DMS53 (cell line): ENCODE results near the gene LAPTM5.

Experiments used
- DNase-seq: peaks from one replicate; lab custom pipeline; 2025; lab: John Stamatoyannopoulos, UW

LAPTM5 gene

DNA sequence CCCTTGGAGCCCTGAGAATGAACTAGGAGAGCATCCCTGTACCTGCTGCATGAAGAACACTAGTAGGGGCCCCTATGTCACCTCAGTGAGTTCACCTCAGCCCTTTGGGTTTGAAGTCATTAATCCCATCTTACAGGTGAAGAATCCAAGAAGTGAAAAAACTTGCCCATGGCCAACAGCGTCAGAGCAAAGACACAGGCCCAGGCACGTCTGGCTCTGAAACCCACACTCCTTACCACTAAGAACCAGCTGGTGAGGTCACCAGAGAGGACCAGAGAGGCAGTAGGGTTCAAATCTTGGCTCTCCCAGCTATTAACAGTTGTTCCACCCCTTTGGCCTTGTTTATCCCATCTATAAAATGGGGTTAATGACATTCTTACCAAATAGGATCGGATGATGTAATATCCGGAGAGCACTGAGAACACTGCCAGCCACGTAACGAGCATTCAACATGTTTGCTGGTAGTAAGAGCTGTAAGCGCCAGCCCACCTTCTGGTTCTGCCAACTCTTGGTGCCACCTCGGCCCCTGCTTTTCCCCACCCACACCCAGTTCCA lies 43.0 kb downstream of the LAPTM5 start:
- DNase-seq: no peak

DNA sequence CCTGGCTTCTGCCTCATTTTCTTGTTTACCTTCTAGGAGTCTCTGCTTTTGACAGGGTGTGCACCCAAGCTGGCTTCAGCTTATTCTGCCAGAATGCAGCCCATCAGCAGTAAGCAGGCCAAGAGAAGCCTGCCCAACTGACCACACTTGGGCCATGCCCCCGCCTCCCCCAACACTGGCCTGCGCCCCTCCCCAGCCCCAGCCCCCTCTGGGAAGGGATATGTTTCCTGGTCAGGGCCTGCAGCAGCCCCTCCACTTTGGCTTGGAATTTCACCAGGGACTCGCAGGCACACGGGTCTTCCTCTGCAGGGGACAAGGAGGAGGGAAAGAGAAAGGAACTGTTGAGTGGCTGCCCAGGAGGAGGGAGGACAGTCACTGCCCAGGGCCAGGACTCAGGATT lies 43.5 kb downstream of the LAPTM5 start:
- no peak for DNase-seq

DNA sequence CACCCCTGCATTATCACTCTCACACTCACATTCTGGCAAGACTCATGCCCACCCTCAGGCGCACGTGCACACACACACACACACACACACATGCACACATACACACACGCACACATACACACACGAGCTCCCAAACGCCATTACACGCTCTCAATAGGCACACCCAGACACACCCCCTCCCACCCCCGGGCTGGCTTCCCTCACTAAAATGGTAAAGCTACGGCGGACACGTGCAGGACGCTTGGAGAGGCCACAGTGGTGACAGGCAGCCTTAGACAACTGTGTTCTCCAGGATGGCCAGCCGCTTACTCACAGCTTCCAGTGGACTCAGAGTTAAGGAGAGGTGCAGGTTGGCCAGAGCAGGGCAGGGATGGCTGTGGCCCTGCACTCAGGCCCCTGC lies 44.3 kb downstream of the LAPTM5 start:
- no peak for DNase-seq

DNA sequence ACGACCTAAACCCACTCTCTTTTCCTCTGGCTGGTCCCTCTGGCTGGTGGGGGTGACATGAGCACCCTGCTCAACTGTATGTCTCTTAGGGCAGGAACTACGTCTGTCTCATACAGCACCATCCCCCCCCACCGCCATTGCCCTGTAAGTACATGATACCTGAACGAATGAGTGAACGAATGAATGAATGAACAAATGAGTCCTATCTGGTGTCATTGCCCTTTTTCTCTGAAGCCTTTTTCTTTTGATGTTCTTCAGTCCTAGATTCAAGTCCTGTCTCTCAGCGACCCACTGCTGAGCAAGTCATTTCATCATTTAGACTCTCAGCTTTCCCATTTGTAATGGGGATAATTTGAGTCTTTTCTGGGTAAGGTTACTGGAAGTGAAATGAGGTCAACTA lies 45.0 kb downstream of the LAPTM5 start:
- no peak for DNase-seq

DNA sequence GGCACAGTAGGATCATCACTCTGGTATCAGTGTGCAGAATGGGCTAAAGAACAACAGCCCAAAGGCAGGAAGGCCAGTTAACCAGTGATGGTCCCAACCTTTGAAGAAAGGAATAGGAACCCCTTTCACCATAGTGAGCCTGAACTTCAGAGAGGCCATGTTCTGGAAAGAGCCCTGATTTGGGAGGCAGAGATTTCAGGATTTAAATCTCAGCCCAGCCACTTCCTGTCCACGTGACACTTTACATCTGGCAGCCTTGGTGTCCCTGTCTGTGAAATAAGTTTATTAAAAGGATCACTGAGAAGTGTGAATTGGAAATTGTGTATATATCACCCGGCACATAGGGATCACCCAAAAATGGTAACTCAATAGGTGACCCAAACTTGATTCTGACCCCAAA lies 47.2 kb downstream of the LAPTM5 start:
- DNase-seq: no peak

DNA sequence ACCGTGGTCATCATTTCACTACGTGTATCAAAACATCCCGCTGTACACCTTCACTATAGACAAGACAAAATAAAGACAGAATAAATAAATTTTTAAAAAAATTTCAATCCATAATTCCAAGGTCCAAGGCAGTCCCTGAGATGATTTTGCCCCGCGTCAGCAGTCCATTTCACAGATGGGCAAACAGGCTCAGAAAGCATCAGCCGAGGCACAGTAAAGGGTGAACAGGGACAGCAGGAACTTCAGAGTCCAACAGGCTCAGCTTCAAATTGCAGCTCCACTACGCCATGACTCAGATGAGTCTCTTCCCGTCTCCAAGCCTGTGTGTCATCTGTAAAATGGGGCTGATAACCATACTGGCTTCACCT lies 49.2 kb downstream of the LAPTM5 start:
- DNase-seq: no peak

DNA sequence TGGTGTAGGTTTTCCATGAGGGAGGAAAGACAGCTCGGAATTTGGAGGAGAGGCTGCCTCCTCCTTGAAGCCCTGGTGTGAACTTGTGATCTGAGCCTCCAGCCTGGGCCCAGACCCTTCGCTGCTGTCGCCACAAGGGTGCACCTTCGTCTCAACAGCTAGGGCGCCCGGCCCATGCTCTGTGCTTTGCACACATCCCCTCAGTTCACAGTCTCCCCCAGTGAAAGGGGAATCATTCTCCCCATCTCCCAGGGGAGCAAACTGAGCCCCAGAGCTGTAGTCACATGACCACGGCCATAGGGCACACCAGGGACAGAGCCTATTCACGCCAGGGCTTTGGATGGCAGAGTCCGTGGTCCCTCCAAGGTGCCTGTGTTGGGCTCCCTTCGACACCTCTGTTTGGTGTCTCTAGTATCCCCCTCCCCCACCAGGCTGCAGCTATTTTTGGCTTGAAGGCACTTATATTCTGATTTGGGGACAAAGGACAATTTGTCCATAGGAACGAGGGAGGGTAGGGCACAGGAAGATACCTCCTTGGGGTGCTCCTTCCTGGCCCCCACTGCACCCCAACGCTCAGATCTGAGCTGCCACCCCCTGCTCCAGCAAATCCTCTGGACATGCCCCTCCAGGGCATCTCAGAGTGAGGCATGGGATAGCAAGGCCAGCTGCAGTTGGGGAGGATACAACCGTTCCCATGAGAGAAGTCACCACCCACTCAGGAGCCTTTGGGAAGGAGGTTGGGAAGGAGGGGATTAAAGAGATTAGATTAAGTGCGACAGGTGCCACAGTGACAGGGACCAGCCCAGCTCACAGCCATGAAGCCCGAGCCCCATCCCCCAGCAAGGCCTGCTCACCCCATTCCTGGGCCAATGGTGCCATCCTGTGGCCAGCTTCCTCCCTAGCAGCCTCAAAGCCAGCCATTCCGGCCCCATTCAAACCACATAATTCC lies 49.9 kb downstream of the LAPTM5 start:
- DNase-seq: peak; percentile 91

DNA sequence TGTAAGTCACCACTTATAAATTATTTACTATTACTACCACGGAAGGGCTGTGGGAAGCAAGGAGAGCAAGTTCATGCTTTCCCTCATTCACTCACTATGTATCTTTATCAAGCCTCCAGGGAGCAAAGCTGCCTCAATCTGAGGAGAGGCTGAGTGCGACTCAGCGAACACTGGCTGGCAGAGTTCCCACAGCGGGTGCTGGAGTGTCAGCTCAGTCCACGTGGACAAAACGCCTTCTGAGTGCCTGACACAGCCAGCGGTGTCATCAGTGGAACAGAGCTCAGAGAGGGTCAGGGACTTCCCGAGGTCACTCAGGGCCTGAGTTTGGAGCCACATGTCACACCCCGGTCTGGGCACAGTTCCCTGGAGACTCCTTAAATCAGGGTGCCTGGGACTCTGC lies 51.0 kb downstream of the LAPTM5 start:
- peak; percentile 47 for DNase-seq

DNA sequence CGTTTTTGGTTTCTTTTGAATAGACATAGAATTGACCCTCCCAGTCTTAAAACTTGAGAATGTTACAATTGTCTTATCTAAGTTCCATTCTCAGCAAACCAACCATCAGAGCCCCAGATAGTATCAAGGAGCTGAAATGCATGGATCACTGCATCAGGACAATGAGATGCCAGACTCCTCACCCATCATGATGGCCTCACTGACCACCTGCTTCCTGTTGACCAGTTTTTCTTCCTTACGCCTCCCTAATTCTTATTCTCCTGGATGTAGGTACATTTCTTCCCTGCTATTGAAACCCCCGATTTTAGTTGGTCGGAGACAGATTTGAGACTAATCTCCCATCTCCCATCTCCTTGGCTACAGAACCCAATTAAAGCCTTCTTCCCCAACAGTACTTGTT lies 51.9 kb downstream of the LAPTM5 start:
- peak; percentile 39 for DNase-seq

DNA sequence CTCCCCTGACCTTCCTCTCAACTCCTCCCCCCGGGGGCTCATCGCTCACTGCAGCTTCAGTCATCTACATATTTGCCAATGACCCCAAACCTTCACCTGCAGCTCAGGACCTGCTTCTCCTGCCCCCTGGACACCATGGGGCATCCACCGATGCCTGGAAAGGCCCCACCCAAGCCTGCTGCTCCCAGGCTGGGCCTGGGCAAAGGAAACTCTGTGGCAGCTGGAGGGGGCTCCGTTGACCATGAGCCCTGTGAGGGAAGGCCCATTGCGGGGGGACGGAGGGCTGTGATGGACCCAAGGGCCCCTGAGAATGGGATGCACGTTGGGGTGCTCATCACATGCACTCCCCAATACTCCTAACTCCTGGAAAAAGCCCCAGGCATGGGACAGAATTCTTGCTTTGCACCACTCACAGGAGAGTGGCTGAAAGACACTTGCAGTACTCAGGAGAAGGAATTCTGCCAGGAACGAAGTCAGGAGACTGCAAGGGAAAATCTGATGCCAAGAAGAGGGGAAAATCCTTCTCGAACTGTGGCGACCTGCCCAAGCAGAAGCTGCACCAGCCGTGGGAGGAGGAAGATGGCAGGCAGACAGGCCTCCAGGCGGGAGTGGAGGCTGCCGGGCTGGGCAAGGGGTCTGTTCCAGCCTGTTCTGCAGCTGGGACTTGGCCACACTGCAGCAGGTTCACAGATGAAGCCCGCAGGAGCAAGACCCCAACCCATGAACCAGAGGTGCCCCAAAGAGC lies 52.6 kb downstream of the LAPTM5 start:
- DNase-seq: no peak

DNA sequence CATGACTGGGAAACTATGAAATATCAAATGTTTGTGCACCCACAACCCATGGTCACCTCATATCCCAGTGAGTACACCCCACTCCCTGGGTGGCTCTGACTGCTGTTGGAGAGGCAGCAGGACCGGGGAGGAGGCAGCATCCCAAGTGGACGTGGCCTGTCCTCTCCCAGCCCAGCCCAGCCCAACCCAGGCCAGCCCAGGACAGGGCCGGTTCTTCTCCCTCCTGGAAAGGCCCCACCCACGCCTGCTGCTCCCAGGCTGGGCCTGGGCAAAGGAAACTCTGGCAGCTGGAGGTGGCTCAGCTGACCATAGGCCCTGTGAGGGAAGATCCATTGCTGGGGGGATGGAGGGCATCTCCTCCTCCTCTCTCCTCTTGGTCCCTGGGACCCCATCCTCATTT lies 53.3 kb downstream of the LAPTM5 start:
- DNase-seq: no peak

DNA sequence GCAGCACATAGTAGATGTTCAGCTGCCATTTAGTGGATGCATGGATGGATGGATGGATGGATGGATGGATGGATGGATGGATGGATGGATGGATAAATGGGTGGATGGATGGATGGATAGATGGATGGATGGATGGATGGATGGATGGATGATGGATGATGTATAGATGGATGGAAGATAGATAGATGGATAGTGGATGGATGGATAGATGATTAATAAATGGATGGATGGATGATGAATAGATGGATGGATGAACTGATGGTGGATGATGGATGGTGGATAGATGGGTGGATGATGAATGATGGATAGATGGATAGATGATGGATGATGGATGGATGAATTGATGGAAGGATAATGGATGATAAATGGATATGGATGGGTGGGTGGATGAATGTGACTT lies 54.8 kb downstream of the LAPTM5 start:
- DNase-seq: no peak

DNA sequence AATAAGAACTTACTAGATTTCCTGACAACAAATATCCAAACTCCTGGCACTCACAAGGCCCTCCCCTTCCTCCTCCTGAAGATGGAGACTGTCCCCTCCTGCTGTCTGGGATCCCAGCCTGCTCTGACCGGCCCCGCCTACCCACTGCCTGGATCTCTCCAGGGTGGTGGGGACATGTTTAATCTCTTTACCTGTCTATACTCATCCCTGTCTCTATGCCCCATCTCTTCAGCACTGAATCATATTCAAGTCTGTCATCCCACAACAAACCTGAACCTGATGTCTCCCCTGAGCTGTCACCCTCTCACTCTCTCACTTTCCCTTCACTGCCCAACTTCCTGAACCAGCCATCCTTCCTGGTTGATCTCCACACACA lies 56.3 kb downstream of the LAPTM5 start:
- no peak for DNase-seq

DNA sequence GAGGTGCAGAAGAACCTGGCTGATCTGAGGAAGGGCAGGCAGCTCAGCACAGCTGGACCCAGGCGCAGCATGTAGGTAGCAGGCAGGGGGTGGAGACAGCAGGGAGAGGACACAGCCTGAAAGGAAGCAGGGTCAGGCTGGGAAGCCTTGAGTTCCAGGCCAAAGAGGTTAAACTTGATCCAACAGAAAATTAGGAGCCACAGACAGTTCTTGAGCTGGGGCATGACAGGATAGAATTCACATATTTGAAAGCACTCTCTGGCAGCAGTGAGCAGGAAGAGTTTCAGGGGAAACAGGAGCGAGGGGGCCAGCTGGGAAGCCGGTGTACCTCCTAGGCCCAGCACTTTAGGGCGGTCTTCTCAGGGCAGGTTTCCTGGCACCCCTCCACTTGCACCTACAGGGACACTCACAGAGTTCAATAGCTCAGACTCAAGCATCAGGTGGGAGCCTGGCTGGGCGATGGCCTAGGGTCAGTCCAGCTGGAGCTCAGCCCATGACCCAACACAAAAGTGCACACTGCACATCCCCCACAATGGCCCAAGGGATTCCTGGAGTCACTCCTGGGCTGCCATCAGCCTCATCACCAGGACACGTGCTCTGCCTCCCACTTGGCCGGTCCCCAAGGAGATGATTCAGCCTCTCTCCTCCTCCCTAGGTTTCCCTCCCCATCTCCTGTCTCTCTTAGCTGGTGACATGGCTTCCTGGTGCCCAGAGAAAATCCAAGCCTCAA lies 56.9 kb downstream of the LAPTM5 start:
- no peak for DNase-seq

DNA sequence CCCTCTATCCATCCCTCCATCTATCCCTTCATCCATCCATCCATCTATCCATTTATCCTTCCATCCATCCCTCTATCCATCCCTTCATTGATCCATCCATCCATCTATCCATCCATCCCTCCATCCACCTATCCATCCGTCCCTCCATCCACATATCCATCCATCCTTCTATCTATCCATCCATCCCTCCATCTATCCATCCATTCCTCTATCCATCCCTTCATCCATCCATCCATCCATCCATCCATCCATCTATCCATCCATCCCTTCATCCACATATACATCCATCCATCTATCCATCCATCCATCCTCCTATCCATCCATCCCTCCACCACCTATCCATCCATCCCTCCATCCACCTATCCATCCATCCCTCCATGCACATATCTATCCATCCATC lies 57.8 kb downstream of the LAPTM5 start:
- DNase-seq: no peak

DNA sequence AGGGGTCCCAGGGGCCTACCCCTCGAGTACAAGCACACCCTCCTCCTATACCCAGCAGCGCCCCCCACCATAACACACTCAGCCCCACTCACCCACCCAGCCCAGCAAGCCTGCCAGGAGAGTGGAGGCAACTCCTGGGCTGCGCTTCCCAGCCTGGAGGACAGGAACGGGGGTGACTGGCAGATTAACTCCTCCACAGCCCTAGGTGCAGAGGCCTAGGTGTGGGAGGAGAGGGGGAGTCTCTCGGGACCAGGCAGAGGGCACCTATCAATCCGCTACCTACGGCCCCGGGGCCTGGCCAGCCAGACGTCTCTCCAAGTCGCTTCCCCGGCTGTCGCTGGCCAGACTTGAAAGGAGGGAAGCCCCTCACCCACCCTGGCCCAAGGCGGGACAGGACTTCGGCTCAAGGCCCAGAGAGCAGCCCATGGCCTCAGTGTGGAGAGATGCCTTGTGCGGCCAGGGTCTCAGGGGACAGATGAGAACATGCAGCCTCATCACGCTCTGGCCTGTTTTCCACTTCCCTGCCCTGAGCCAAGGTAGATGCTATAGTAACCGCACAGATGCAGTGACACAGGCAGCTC lies 59.1 kb downstream of the LAPTM5 start:
- no peak for DNase-seq

DNA sequence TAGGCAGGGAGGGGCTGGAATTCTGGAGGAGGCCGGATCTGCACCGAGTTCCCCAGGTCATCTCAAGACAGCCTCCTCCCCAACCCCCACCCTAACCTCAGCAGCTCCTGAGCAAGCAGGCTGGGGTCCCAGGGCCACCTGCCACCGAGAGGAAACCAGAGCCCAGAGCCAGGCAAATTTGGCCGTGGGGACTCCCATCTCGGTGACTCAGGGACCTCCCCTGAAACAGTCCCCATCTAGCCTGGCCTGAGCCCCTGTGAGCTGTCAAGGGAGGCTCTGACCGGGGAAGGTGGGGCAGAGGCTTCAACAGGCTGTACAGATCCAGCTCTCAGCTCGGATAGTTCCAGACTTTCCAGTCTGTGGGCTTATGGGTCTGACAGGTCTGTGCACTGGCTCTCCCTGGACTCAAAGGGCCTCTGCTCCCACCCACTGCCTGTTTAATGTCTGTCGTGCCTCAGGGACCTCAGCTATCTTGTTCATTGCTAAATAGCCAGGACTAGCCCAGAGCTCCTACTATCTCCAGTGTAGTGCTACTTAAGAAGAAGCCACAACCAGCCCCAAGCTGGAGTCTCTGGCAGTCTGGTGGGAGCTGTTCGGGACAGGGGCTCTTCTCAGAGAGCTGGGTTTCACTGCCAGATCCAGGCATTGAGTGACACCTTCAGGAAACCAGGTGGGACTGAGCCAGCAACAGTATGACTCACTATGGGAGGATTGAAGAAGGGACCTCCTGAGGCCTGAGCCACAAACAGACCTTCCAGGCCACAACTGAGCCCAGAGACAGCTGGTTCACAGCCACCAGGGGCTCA lies 59.8 kb downstream of the LAPTM5 start:
- DNase-seq: no peak

DNA sequence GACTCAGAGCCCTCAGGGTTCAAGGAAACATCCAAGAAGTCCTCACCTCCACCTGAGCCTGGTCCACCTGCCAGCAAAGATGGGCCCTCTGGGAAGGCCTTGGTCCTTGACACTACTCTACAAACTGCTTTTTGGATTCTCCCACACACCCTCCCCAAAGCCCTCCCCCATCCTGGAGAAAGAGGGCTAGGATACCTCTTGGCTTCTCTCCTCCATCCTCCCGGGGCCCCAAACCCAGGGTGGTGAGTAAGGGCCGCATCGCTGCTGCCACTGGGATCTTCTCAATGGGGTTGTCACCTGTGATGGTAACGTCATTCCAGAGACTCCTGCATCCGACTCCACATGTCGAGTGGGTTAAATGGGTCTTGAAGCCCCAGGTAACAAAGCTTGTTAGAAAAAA lies 60.7 kb downstream of the LAPTM5 start:
- DNase-seq: no peak

DNA sequence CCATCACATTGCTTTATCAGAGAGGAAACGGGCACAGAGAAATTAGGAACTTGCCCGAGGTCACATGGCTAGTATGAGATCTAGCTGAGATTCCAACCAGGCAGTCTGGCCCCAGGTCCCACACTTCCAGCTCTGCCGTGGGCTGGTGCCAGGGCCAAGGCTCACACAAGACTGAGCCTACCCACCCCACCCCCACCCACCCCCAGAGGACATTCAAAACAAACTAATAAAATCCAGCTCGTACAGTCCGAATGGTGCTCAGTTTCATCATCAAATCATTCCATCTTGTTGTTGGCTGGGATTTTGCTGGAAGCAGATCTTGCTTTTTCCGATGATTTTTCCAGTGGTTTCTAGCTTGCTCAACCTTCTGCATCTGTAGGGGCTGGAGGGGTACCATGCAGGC lies 62.1 kb downstream of the LAPTM5 start:
- no peak for DNase-seq

DNA sequence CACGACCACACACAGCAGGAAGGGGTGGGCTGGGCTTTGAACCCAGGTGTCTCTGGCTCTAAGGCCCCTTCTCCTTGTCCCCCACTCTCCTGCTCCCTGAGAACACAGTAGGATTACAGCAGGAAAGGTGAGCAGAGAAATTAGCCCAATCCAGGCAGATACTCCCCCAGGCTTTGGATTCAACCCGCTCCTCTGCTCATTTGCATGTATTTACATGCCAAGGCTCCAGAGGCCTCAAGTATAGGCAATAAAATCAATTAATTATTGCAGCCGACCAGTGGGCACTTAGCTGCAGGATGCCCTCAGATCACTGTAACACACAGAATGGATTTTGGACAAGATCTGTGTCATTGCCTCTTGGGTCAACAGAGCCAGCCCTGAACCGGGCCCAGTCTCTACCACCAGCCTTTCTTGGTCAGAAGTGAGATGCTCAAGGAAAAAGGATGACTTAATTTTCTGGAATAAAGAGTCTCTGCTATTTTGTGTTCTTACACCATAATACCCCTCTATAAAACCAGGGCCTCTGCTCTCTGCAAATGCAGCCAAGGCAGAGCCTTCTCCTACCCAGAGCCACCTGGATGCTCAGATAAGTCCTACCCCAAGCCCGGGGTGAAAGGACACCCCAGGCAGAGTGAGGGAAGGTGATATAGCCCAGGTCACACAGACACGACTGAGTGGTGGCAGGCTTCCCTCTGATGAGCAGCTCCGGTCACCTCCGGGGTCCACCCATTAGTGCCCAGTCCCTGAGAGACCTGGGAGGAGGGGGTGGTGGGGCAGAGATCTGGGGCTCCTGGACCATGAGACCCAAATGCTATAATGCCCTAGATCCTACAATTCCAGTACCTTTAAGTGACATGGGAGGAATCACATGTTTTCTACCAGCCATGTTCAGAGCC lies 63.0 kb downstream of the LAPTM5 start:
- no peak for DNase-seq
